Dedifferentiated amniotic fluid mesenchymal stem cell (primary cell): ENCODE data around the gene KIRREL1.

ENCODE experiments used
- DNase-seq: peaks from one replicate; pipeline ENCODE4 v3.0.0-alpha.2; 2016; ENCODE audit errors: extremely low spot score

KIRREL1 gene

DNA sequence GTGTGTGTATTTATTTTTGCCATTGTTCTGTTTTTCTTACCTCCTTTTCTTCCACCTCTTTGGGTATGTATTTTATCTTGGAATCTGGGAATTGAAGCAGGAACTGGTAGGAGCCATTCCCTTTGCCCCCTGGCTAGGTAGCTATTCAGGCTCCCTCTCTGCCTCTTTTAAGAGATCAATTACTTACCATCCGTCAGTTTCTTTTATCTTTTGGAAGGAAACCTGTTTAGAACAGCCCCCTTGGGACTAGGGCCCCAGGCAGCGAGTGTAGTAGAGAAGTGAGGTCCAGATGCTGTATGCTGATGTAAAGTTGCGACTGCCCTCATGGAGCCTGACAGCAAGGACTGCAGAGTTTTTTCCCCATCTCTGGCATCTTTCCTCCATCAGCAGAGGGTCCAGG lies 41.6 kb downstream of the KIRREL1 start:
- no peak for DNase-seq

GRCh38 chr1:158035976-158036583 lies 42.6 kb downstream of the KIRREL1 start:
- peak; percentile 65 for DNase-seq

DNA sequence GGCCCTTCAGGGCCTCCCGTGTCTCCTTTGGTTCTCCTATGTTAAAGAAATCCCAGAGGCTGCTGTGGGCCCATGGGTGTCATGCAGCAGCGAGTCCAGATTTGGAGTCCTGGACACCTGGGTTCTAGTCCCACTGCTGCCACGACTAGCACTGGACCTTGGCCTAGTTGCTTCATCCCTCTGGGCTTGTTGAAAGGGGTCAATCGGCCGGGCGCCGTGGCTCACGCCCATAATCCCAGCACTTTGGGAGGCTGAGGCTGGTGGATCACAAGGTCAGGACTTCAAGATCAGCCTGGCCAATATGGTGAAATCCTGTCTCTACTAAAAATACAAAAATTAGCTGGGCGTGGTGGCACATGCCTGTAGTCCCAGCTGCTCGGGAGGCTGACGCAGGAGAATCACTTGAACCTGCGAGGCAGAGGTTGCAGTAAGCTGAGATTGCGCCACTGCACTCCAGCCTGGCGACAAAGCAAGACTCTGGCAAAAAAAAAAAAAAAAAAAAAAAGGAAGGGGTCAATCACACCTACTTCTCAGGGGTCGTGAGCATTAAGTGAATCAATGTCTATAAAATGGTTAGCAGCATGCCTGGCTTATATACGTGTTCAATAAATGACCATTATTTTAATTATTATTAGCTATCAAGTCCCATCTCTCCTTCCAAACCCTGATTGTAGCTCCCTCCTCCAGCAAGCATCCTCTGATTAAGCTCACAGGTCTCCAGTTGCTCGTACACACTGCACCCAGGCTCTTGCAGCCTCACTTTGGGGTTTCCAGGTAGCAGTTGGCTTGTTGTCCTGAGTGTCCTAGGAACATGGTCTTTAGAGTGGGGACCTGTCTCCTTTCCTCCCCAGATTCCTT lies 43.8 kb downstream of the KIRREL1 start:
- no peak for DNase-seq

GRCh38 chr1:158037866-158038359 lies 44.5 kb downstream of the KIRREL1 start:
- DNase-seq: peak; percentile 19

- no peak for DNase-seq
Observed at GRCh38 chr1:158038793-158039192, 45.3 kb downstream of the KIRREL1 start.

DNA sequence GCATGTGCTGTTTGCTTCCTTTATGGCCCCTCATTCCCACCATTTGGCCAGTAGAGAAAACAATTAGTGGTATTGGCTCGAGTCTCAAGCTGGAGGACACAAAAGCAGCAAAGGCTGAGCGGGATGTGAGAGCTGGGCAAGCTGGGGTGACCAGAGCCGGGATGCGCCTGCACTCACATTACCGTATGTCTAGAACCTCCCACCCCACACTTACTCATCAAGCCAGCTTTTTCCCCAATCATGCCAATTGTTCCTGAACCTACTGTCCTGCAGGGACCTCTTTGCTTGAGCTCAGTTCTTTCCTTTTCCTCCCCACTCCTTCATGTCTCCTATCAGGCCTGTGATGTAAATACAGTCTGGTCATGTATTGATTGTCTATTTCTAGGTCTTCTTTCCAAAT lies 45.9 kb downstream of the KIRREL1 start:
- DNase-seq: no peak

GRCh38 chr1:158040323-158040722 lies 46.9 kb downstream of the KIRREL1 start:
- no peak for DNase-seq

DNA sequence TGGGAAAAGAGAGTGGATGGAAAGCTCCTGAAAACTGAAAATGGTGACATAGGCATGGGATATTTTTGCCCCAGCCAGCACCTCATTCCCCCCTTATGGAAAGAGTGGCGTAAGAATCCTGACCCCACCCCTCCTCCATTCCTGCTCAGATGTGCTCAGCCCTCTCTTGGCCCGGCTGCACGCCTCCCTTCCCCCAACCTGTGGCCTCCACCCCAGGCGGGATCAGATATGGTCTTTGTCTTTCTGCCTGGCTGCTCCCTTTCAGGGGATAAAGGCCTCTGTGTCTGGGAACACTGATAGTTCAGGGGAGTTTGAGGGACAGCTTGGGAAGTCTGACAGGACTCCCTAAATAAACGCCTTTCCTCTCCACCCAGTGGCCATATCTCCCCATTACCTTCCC lies 49.8 kb downstream of the KIRREL1 start:
- DNase-seq: no peak

- DNase-seq: peak; percentile 20
Observed at GRCh38 chr1:158045639-158046038, 52.2 kb downstream of the KIRREL1 start.

DNA sequence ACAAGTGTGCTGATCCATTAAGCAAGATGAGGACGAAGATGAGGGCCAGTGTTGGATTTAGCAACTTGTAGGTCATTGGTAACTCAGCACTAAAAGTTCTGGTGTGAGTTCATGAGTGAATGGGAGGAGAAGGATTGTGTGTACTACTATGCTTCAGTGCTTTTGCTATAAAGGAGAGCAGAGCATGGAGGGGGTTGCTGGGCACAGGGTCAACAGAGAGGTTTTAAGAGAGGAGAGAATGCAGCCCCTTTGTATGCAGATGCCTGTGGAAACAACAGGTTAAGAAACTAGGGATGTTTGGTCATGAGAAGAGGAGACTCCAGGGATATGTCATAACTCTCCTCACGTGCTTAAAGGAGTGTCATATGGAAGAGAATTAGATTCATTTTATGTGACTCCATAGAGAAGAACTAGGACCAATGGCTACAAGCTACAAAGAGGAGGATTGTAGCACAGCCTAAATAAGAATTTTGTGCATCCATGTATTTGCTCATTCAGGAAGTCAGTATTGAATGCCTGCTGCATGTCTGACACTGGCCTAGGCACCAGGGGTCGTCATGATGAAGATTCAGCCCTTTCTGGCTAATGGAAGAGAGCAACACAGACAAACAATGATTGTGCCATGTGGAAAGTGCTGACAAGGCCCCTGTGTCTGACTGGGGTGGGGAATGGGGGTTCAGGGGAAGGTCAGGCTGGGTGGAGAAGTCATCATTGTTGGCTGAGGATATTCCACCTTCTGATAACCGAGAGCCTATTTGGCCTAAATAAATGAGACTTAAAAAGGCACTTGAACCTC lies 53.5 kb downstream of the KIRREL1 start:
- no peak for DNase-seq

DNA sequence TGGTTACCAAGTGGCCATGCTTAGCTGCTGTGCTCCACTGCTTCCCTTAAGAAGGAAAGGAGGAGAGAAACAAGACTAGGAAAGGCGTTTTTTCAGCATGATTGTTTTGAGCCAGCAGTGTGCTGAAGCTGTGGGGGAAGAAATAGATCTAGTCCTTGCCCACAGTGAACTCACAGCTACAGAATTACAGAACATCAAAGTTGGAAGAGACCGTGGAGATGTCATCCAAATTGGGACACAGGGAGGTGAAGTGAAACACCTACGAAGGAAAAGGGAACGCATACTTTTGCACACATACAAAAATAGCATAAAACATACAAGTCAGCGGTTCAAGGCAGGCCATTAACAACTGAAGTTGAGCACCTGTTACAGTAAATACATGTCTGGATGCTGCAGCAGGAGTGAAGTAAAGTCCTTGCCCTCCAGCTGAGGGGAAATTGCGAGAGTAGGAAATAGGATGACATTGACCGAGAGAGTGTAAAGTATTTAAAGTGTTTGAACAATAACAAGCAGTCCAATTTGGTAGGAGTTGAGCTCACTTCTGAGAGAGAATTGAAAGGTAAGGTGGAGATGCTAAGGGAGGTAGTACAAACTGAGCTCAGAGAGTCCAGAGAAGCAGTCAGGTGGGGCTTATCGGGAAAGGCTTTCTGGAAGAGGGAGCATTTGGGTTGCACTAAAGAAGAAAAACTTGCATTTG lies 55.1 kb downstream of the KIRREL1 start:
- no peak for DNase-seq

- no peak for DNase-seq
Observed at GRCh38 chr1:158049853-158050252, 56.4 kb downstream of the KIRREL1 start.

DNA sequence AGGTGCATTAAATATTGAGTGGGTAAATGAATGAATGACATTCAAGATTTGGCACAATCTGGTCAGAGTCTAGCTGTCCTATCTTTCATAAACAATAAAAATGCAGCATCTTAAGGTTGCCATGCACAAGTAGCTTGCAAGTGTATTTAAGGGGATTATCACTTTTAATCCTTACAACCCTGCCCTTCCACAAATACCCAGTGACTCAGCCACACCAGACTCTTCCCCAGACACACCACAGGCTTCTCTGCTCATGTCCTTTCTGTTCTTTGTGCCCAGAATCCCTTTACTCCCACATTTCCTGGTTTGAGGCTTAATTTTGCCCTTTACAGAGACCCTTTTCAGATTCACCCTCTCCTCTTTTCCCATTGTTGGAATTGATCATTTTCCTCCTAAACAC lies 59.8 kb downstream of the KIRREL1 start:
- DNase-seq: no peak

GRCh38 chr1:158054721-158055120 lies 61.3 kb downstream of the KIRREL1 start:
- DNase-seq: no peak

- no peak for DNase-seq
Observed at GRCh38 chr1:158055854-158056253, 62.4 kb downstream of the KIRREL1 start.

GRCh38 chr1:158056498-158056897 lies 63.1 kb downstream of the KIRREL1 start:
- DNase-seq: no peak

DNA sequence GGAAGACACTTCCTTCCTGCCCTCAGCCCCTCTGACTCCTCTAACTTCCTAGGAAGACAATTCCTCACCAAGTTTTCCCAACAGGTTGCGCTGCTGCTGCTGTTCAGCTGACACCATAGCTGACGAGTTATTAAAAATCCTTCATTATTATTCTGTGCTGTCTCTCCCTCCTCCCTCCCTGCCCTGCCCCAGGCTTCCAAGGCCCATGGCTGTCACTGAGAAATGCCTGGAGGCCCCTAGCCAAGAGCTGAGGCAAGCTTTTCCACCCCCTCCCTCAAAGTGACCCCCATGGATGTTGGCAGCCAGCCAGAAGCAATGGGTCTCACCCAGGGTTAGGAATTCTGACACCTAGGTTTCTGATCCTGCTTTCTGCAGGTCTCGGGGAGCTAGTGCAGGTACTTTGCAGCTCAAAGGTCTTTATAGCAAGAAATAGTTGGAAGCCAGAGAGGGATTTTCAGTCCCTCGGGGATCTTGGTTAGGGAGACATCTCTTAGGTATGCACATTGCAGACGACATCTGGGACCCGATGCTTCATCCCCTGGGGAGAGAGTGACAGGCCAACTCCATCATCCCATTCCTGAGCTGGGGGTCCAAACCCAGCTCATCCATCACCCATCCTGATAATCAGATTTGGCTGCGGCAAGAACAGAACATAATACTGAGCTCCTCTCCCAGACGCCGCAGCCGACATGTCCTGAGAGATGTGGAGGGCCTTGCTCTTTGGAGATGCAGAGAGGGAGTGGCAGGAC lies 65.0 kb downstream of the KIRREL1 start:
- DNase-seq: no peak

GRCh38 chr1:158059984-158060383 lies 66.5 kb downstream of the KIRREL1 start:
- no peak for DNase-seq

DNA sequence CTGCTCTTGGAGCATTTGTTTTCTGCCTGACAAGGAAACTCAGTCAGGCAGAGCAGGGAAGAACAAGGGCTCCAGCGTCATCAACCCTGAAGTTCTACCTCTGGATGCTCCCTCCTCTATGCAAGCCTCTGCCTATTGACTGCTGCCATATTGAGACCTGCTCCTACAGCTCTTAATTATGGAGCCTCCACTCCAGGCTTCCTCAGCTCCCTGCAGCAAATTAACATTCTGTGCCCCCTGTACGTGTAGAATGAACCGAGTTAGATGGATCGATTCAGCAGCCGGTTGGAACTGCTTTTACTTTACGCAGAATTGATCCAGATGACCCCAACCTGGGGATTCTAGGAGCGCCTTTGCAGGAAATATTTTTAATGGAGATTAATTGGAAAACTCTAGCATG lies 68.7 kb downstream of the KIRREL1 start:
- no peak for DNase-seq

DNA sequence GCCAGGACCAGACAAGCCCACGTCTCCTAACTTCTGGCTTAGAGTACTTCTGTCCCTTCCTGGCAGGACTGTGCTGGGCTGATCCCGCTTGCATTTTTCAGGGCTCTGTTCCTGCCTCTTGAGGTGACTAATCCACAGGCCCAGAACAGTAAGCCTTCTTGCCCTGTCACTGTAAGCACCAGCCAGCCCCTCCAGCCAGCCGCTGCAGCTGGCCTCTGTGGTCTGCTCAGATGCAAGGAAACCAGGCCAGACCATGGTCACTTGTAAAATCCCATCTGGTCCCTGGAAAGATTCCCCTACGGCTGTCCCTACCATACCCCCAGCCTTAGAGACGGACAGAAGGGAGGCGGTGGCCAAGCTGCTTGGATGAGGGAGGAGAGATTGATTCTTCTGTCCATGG lies 74.2 kb downstream of the KIRREL1 start:
- DNase-seq: no peak

DNA sequence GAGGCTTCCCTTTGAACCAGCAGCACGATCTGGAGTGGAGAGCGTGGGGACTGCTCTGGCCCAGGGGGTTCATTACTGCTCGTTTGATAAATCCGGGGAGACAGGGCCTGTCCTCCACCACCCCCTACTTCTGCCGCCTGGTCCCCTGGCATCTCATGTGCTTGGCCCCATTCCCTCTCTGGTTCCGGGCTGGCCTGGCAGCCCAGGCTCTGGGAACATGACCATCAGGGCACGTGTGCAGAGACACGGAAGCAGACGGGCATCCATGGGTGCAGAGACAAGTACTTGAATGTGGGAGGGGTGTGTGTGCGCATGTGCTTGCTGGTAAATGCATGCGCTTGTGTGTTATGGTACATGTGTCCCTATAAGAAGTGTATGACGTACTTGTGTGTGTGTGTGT lies 75.5 kb downstream of the KIRREL1 start:
- no peak for DNase-seq
